GM12891 (cell line): Measurements from ENCODE around the gene SIPA1L3.

Experiments used
- POLR2A ChIP-seq: IDR thresholded peaks from 2 replicates; pipeline ENCODE4 v1.6.1; 2011; ENCODE audit warnings: low read depth, low read length, control low read depth
- POLR2AphosphoS5 ChIP-seq: IDR thresholded peaks from 2 replicates; pipeline ENCODE4 v1.6.1; 2011; ENCODE audit warnings: low read depth, low read length, control low read depth
- TAF1 ChIP-seq: IDR thresholded peaks from 2 replicates; pipeline ENCODE4 v1.6.1; 2011; ENCODE audit warnings: low read depth, low read length, control low read depth

DNA sequence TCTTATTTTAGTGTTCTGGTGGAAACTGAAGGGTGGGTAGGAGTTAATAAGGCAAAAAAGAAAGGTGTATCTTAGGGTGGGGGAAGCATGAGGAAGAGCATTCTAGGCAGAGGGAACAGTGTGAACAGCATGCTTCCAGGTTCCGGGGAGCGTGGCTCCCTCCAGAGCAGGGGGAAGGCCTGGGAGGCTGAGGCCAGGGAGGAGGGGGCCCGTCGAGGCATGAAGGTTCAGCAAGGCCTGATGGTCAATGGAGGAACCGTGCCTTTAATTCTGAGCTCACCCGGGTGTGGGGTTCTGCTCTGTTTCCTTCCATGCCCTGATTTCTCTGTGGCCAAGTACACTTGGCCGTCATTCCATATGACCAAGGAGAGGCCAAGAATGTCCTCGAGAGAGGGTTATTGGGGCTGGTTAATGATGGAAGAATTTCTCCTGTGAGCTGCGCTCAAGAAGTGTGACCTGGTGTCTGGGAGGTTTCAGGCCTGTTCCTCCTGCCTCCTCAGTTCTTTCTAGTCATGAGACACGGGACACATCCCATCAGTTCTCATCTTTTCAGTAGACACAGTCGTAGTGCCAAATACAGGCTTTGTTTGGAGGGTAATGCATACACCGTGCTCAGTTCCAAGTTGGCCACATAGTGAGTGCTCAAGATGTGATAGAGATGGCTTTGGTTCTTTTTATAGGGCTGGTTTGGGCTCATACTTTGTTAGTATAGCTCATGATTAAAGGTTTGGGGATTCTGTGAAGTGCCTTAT is 73.6 kb downstream of the SIPA1L3 start:
- TF ChIP-seq POLR2A (no peak), POLR2AphosphoS5 (no peak), TAF1 (no peak)
